H1 (cell line): ENCODE data around the gene ZNF277.

Experiments
- EZH2 ChIP-seq: fragments of 200-600 bp; sonication (generic); IDR thresholded peaks from 2 replicates; pipeline ENCODE4 v1.7.1; 2012; ENCODE audit warnings: low read depth, mild to moderate bottlenecking, moderate library complexity, low read length, inconsistent platforms; ENCODE audit not compliant: severe bottlenecking
- FOSL1 ChIP-seq: IDR thresholded peaks from 2 replicates; pipeline ENCODE4 v1.6.1; 2011; ENCODE audit warnings: mild to moderate bottlenecking, low read depth, low read length, moderate library complexity; ENCODE audit not compliant: insufficient read depth
- KDM5A ChIP-seq: fragments of 200-600 bp; IDR thresholded peaks from 2 replicates; pipeline ENCODE4 v1.7.1; 2012; ENCODE audit warnings: mild to moderate bottlenecking, low read length, inconsistent platforms, mixed read lengths
- POLR2A ChIP-seq, 2 experiments: IDR thresholded peaks; 1 replicate in 1 of 2; 2 replicates in 1 of 2; pipeline ENCODE4 v1.6.1; 2011; ENCODE audit warnings: low read depth in 2 of 2, low read length in 2 of 2, mild to moderate bottlenecking in 2 of 2; ENCODE audit errors: control extremely low read depth in 1 of 2
- POLR2AphosphoS5 ChIP-seq: IDR thresholded peaks from 2 replicates; pipeline ENCODE4 v1.6.1; 2011; ENCODE audit warnings: low read depth, low read length
- RAD21 ChIP-seq, 2 experiments: IDR thresholded peaks in 1 of 2; conservative IDR thresholded peaks in 1 of 2; 2 replicates each; pipeline ENCODE4 v1.6.1; 2011; ENCODE audit warnings: low read depth in 2 of 2, low read length in 2 of 2, improper control_type of control experiment in 1 of 2, inconsistent platforms in 1 of 2, mild to moderate bottlenecking in 1 of 2, moderate library complexity in 1 of 2
- SP2 ChIP-seq: IDR thresholded peaks from 2 replicates; pipeline ENCODE4 v1.6.1; 2012; ENCODE audit warnings: mild to moderate bottlenecking, low read length, inconsistent platforms
- TAF1 ChIP-seq: IDR thresholded peaks from 2 replicates; pipeline ENCODE4 v1.6.1; 2011; ENCODE audit warnings: mild to moderate bottlenecking, low read depth, low read length
- TF ChIP-seq, protein P1 (sequence below): IDR thresholded peaks from 2 replicates; pipeline ENCODE4 v1.6.1; 2012; ENCODE audit warnings: low read length, inconsistent platforms
- TF ChIP-seq, protein P2 (sequence below), 3 experiments: IDR thresholded peaks; 1 replicate in 2 of 3; 2 replicates in 1 of 3; pipeline versions ENCODE4 v1.5.1 to v1.6.1; 2011; ENCODE audit warnings: low read length in 3 of 3, mild to moderate bottlenecking in 3 of 3, inconsistent platforms in 2 of 3, low read depth in 1 of 3, moderate library complexity in 1 of 3; ENCODE audit not compliant: insufficient read depth in 1 of 3; ENCODE audit errors: control extremely low read depth in 1 of 3

DNA sequence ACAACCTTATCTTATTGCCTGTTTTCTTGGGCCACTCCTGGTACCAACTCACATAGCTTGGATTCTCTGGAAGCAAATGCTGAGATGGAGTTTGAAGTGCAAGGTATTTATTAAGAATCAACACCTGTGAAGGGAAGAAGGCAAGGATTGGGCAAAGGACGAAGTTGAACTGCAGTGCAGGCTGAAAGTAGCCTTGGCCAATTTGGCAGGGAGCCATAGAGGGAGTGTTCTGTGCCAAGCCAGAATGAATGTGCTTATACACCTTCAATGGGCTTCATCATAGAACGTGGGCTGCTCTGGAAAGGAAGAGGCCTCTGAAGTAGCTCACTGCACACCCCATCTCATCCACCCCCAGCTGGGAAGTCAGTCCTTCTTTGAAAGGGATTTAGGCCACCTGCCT, 163.9 kb downstream of the ZNF277 start:
- TF ChIP-seq RAD21 (IDR thresholded peaks at IDR 0.05 in 1 of 2, conservative IDR thresholded peaks at IDR 0.05 in 1 of 2; ENCODE audit: low read depth in 2 of 2, low read length in 2 of 2) (no peak), EZH2 (no peak), TAF1 (no peak), FOSL1 (no peak), SP2 (no peak), POLR2A (IDR thresholded peaks at IDR 0.05; ENCODE audit: control extremely low read depth in 1 of 2, low read depth in 2 of 2, low read length in 2 of 2) (no peak), KDM5A (no peak), POLR2AphosphoS5 (no peak)
- TF ChIP-seq, protein P1, sequence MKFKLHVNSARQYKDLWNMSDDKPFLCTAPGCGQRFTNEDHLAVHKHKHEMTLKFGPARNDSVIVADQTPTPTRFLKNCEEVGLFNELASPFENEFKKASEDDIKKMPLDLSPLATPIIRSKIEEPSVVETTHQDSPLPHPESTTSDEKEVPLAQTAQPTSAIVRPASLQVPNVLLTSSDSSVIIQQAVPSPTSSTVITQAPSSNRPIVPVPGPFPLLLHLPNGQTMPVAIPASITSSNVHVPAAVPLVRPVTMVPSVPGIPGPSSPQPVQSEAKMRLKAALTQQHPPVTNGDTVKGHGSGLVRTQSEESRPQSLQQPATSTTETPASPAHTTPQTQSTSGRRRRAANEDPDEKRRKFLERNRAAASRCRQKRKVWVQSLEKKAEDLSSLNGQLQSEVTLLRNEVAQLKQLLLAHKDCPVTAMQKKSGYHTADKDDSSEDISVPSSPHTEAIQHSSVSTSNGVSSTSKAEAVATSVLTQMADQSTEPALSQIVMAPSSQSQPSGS, result no peak
- TF ChIP-seq, protein P2, sequence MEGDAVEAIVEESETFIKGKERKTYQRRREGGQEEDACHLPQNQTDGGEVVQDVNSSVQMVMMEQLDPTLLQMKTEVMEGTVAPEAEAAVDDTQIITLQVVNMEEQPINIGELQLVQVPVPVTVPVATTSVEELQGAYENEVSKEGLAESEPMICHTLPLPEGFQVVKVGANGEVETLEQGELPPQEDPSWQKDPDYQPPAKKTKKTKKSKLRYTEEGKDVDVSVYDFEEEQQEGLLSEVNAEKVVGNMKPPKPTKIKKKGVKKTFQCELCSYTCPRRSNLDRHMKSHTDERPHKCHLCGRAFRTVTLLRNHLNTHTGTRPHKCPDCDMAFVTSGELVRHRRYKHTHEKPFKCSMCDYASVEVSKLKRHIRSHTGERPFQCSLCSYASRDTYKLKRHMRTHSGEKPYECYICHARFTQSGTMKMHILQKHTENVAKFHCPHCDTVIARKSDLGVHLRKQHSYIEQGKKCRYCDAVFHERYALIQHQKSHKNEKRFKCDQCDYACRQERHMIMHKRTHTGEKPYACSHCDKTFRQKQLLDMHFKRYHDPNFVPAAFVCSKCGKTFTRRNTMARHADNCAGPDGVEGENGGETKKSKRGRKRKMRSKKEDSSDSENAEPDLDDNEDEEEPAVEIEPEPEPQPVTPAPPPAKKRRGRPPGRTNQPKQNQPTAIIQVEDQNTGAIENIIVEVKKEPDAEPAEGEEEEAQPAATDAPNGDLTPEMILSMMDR (IDR thresholded peaks at IDR 0.05; ENCODE audit: control extremely low read depth in 1 of 3, insufficient read depth in 1 of 3, low read depth in 1 of 3, low read length in 3 of 3), result no peak
